ENCODE results near the gene NDUFS7.
"Not testable (repeated sequence)": the region's sequence is repeated elsewhere in the genome, so short reads cannot be mapped to it uniquely, and the experiment has no call there.

The NDUFS7 gene

DNA sequence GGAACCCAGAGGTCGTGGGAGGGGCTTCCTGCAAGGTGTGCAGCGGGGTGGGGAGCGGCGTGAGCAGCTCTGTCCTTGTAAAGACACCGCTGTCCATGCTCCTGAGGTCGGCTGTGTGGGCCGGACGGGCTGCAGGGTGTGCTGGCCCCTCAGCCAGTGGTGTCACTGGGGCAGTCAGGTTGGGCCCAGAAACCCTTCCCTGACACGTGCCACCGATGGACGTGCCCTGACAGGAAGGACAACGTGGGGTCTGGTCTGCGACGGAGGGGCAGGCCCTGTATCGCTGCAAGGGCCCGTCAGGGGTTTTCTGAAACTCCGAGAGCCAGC, 50.3 kb downstream of the NDUFS7 start:
- DNase-seq = no peak

DNA sequence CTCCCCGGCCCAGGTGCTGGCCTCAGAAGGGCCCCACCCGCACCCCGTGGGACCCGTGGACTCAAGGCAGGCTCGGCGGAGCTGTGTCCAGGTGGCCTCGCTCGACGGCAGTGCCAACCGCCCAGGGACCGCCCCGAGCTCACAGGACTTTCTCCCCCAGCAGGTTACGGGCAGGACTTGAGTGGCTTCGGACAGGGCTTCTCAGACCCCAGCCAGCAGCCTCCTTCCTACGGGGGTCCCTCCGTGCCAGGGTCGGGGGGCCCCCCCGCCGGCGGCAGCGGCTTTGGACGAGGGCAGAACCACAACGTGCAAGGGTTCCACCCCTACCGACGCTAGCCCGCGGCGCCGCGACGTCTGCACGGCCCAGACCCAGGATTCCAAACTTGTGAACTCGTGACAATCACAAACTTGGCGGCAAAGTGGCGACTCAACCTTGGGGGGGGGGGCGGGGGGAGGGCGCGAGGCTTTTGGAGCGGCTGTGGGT, 50.9 kb downstream of the NDUFS7 start:
- no peak for DNase-seq

DNA sequence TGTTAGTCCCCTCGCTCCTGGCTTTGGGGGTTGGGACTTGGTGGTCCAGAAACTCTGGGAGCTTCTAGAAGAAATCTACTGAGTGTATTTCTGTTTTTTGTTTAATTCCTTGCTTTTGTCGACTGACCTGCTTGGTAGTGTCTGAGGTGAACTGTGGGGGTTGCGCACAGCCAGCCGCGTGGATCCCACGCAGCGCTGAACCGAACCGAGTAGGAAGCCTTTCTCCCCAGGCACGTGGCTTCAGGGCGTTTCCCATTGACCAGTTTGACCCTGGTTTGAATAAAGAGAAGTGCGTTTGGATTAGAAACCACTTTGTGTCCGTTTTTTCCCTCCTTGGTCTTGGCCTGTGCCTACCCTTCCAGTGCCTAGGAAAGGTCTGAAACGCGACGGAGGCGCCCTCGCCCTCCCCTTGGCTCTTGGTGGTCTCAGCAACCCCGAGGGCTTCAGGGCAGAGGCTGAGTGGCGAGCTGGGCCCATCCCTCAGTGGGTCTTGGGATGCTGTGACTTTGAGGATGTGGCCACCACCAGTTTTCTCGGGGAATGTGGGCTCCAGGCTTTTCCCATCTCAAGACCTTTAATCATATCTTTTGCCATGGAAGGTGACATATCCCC, 51.8 kb downstream of the NDUFS7 start:
- DNase-seq = no peak

DNA sequence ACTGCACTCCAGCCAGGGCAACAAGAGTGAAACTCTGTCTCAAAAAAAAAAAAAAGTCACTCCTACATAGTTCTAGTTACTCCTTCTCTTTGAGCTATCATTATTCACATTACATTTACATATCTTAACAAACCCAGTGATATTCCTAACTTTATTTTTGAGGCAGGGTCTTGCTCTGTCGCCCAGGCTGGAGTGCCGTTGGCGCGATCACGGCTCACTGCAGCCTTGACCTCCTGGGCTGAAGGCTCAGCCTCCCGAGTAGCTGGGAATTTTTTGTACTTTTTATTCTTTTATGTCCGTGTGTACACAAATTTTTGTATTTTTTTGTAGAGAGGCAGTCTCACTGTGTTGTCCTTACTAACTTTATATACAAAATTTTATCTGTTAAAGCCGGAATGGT, 53.9 kb downstream of the NDUFS7 start:
- DNase-seq = no peak

DNA sequence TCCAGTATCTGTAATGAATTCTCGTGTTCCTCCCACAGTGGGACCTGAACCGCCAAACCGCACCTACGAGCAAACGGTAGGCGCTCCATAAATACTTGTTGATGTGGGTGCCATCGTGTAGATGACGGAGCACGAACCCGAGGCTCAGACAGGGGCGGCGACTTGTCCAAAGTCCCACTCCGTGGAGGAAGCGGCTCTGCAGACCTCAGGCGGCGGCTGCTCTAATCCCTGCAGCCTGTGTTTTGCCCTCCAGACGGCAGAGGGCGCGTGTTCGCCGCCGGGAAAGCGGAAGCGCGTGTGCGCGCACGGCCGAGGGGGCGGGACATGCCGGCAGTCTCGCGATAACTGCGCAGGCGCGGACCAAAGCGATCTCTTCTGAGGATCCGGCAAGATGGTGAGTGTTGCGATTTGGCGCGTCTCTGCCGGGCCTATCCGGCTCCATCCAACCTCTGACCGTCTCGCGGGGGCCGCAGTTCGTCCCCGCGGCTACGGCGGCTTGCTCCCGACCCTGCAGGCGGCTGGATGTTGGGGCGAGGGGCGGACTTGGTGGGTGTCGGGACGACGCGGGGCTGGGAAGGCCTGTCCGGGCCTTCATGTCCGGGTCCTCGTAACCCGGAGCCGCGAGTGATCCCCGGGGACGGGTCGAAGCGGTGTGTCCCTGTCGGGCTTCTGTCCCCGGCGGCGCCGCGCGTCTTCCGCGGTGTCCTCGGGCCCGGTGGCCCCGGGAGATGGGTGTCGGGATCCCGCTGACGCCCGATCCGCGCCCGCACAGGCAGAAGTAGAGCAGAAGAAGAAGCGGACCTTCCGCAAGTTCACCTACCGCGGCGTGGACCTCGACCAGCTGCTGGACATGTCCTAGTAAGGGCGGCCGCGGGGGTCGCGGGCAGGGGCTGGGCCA, 54.6 kb downstream of the NDUFS7 start, which contains the start of gene RPS15:
Gene RPS15 (plus strand): TSS at position 362 of the 898 bp plus-strand sequence. CDS start 30 bp downstream, at position 392.
- DNase-seq = peak; percentile 55 to 90

DNA sequence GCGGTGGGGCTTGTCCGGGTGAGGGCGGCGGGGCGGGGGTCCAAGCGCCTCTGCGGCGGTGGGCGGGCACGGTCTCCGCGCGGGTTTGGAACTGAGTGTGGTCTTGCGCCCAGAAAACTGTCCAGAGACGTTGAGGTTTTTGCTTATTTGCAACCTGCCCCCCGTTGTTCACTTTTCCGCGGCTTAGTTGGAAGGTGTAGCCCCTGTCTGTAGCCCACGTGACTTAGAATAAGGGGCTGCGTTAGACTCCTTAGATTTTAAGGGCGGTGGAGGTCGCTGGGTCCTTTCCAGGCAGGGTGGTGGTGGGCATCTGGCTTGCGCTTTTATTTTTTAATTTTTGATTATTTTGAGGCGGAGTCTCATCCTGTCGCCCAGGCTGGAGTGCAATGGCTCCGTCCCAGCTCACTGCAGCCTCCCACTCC, 55.2 kb downstream of the NDUFS7 start:
- DNase-seq = no peak

DNA sequence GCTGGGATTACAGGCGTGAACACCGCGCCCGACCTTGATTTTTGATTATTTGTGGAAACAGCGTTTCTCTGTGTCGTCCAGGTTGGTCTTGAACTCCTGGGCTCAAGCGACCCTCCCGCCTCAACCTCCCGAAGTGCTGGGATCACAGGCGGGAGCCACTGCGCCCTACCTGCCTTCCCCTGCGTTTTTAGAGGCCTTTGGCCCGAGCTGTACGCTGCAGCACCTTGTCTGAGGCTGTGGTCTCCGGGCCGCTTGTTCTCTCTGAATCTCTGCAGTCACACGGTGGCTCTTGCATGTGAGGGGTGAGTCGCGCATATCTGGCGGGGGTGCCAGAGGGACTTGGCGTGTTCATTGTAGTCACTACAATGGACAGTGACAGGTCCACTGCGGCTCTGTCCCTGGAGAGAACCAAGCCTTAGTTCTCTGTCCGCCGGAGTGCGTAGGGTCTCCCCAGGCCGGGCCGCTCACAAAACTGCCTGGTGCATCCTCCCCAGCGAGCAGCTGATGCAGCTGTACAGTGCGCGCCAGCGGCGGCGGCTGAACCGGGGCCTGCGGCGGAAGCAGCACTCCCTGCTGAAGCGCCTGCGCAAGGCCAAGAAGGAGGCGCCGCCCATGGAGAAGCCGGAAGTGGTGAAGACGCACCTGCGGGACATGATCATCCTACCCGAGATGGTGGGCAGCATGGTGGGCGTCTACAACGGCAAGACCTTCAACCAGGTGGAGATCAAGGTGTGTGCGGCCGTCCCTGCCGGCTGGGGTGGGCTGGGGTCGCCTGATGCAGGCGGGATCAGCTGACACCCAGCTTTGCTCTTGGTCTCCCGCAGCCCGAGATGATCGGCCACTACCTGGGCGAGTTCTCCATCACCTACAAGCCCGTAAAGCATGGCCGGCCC, 56.1 kb downstream of the NDUFS7 start:
- not testable (repeated sequence) for DNase-seq

DNA sequence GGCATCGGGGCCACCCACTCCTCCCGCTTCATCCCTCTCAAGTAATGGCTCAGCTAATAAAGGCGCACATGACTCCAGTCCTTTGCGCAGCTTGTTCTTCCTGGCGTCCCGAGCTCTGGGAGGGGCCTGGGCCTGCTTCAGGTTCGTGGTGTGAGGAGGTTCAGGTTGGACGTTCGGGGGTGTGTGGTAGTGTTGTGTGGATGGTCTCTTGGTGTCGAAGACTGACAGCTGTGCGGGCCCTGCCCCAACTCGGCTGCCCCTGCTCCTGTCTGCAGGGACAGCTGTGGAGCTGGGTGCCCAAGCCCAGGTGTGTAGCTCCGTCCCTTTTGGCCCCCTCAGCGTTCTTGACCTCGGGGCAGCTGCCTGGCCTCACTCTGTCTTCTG, 56.7 kb downstream of the NDUFS7 start:
- no peak for DNase-seq

DNA sequence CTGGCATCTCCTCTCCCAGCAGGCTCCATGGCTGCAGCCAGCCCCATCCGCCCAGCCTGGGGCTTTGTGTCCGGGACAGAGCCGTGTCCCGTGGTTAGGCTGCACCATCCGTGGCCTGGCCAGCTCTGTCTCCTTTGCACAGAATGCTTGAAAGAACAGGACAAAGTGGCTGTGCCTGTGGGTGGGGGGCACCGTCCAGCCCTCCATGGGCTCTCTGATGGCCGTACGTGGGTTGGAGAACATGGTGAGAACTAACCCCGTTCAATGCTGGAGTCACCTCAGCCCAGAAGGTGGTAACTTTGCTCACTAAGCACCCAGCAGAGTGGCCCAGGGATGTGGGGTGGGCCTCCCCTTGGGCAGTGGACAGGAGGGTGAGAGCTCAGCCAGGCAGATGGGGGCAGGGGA, 57.3 kb downstream of the NDUFS7 start:
- DNase-seq = no peak

DNA sequence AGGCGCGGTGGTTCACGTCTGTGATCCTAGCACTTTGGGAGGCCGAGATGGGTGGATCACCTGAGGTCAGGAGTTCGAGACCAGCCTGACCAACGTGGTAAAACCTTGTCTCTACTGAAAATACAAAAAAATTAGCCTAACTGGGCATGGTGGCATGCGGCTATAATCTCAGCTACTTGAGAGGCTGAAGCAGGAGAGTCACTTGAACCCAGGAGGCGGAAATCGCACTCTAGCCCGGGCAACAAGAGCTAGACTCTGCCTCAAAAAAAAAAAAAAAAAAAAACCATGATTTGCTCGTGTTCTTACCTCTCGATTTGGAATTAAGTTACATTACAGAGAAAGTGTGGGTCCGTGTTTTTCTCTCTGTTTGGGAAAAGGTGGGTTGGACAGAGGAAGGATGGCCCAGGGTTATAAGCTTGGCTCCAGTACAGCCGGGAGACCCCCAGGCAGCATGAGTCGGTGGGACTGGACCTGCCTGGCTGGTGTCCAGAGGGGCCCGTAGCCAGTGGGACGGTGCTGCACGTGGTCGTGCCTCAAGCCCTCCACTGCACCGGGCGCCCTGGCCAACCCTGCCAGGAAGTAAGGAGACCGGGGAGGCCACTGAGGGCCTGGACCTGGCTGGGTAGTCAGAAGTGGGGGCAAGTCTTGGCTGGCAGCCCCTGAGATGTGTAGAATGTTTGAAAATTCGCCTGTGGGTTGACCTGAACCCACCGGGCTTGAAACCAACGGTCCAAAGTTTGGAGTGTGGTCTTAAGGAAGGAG, 58.2 kb downstream of the NDUFS7 start:
- no peak for DNase-seq
